A549 (cell line): ENCODE data around the gene IPO9.

Experiments used
- CTCF ChIP-seq: fragments of >200 bp; sonication (Bioruptor Twin); formaldehyde crosslinking; IDR thresholded peaks from 3 replicates; pipeline ENCODE4 v1.5.1; 2016
- JUN ChIP-seq, 2 experiments: fragments of >200 bp; sonication (Bioruptor Twin); formaldehyde crosslinking; IDR thresholded peaks; 2 replicates in 1 of 2; 3 replicates in 1 of 2; pipeline ENCODE4 v1.6.1; 2016 to 2017
- MAX ChIP-seq: IDR thresholded peaks from 2 replicates; pipeline ENCODE4 v1.6.1; 2012

GRCh38 chr1:201892211-201892610 is 63.3 kb downstream of the IPO9 start:
- TF ChIP-seq MAX (no peak), JUN (IDR thresholded peaks at IDR 0.05) (no peak), CTCF (no peak)
